Dedifferentiated amniotic fluid mesenchymal stem cell (primary cell): Measurements from ENCODE around the gene FAT2.
"Not testable (repeated sequence)": the region's sequence is repeated elsewhere in the genome, so short reads cannot be mapped to it uniquely, and the experiment has no call there.

Experiments
- DNase-seq: peaks from one replicate; pipeline ENCODE4 v3.0.0-alpha.2; 2016; ENCODE audit errors: extremely low spot score

FAT2 gene

GRCh38 chr5:151612689-151613427 lies 21.7 kb upstream of the FAT2 start:
- no peak for DNase-seq

GRCh38 chr5:151611127-151611775 lies 20.1 kb upstream of the FAT2 start:
- DNase-seq: no peak

GRCh38 chr5:151608522-151608921 lies 17.4 kb upstream of the FAT2 start:
- DNase-seq: no peak

GRCh38 chr5:151607304-151607703 lies 16.2 kb upstream of the FAT2 start:
- no peak for DNase-seq

- no peak for DNase-seq
Observed at GRCh38 chr5:151605559-151605958, 14.4 kb upstream of the FAT2 start.

- peak; percentile 42 for DNase-seq
Observed at GRCh38 chr5:151602806-151603205, 11.7 kb upstream of the FAT2 start.

- DNase-seq: no peak
Observed at GRCh38 chr5:151601391-151601790, 10.3 kb upstream of the FAT2 start.

- no peak for DNase-seq
Observed at GRCh38 chr5:151600069-151600665, 9.0 kb upstream of the FAT2 start.

DNA sequence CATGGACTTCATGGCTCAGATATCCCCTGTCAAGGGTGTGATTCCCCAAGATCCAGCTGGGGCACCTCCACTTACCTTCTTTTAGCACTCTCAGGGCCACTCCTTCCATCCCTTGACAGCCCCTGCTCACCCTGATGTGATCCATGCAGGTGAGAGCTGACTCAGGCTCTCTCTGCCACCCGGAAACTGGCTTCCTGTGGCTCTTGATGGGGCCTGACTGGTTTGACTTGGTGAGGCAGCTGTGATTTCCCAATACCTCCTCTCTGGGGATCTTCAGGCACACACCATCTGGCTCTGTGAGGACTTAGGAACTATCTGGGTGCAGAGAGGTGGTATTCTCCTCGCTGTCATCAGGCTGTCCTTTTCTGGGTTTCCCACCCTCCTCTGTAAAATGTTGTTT lies 7.9 kb upstream of the FAT2 start:
- DNase-seq: no peak

- no peak for DNase-seq
Observed at GRCh38 chr5:151598549-151598948, 7.4 kb upstream of the FAT2 start.

DNA sequence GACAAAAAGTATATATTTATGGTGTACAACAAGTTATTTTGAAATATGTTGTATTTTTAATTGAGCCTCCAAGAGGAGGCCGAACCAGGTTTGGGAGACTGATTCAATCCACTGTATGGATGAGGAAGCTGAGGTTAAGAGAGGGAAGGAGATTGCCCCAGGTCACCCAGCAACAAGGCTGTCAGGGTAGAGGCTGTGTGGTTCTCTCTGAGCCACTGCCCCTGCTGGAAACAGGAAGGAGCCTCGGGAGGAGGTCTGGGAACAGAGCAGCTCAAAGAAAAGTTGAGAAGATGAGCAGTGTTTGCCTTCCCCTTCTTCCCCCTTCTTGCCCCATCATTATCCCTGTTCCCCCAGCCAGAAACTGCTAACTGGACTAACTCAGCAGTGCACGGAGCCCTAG lies 6.6 kb upstream of the FAT2 start:
- no peak for DNase-seq

DNA sequence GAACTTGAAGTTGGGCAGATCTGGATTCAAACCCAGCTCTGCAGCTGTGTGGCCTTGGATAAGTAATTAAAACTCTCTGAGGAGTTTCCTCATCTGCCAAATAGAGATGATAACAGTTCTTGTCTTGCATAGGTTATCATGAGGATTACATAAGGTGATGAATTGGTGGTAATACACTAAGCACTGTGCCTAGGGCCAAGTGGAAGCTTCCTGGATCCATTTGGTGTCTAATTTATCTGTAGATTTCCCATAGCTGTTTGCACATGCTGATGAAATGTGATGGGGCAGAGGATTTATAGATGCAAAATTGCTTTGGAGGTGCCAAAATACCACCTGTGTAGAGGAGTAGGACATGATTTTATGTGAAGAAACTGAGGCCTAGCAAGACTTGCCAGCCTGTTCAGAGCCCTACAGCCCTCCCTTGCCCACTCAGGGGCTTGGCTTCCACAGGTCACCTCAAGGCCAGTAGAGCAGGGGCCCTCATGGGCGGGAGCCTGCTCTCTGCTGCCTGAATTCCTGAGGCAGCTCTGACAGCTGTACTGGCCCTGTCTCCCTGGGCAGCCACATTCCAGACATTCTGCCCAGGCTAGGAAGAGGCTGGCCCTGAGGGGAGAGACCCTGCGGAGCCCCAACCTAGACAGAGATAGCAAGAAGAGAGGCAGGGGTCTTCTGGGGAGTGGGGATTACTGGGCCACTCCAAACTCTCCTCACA lies 5.9 kb upstream of the FAT2 start:
- DNase-seq: no peak

- no peak for DNase-seq
Observed at GRCh38 chr5:151595411-151595826, 4.3 kb upstream of the FAT2 start.

DNA sequence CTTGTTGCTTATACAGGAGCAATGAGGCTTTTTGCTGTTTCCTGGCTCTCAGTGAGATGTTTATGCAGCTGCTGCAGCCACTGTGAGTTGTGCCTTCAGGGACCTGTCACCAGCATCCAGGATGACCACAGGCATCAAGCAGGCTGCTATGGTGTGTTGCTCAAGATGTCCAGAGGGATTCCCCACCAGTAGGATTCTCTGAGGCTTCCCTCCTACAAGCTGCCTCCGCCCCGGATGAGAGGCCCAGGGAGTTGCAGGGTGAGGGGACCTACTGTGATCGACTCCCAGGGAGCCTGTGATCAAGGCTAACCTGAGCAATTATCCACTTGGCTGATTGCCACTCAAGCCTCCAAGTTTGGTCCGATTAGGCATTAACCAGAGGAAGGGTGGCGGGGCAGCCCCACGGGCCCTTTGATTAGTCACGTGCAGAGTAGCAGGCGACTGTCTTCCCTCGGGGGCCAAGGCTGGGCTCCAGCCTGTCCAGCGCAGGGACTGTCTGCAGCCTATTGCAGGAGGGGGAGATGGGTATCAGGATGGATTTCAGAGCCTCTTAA lies 1.8 kb upstream of the FAT2 start:
- no peak for DNase-seq

DNA sequence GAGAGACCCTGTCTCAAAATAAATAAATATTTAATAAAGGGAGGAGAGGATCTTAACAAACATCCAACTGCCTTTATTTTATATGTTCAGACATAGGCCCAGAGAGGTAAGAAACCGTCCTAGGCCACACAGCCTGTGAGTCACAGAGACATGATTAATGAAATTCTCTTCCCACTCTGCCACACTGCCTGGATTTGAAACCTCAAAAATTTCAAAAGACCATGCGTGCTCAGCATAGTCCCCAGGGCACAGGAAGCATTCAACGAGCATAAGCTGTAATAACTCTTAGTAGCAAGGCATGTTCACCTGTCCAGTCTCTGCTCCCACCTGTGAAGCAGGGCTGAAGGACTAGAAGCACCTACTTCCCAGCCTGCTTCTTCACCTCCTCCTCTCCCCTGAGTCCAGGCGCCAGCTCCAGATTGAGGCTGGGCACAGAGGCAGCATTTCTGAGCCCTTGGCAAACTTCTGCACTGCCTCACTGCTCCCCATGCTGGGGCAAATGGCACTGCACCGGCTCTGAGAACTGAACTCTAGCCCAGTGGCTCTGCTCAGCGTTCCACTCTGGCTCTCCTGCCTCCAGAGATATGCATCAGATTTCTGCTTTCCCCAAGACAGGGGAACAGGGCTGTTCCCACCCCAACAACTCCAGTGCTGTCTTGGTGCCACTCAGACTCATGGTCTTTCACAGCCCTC lies 1.1 kb downstream of the FAT2 start:
- no peak for DNase-seq

- DNase-seq: no peak
Observed at GRCh38 chr5:151587796-151588555, 3.2 kb downstream of the FAT2 start.

DNA sequence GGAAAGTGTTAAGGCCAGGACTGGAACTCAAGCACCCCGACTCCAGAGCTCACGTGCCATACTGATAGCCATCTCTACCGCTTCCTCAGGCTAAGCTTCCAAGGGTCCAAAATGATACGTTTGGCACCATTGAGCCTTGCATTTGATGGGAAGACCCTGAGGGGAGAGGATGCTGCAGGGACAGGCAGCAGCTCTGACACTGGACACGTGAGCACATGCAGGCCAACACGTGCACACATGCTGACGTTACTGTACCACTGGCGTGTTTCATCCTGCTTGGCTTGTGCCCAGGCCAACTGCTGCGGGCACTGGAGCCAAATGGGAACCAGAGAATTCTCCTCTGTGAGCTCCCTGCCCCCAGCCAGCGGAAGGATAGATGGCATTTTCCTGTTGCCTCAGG lies 5.2 kb downstream of the FAT2 start:
- DNase-seq: no peak

- DNase-seq: not testable (repeated sequence)
Observed at GRCh38 chr5:151585344-151585743, 5.8 kb downstream of the FAT2 start.

GRCh38 chr5:151584057-151584937 lies 6.8 kb downstream of the FAT2 start:
- DNase-seq: no peak
